Measurements from ENCODE around the gene CAPZB.
"Not testable (repeated sequence)": the region's sequence is repeated elsewhere in the genome, so short reads cannot be mapped to it uniquely, and the experiment has no call there.

Gene CAPZB

DNA sequence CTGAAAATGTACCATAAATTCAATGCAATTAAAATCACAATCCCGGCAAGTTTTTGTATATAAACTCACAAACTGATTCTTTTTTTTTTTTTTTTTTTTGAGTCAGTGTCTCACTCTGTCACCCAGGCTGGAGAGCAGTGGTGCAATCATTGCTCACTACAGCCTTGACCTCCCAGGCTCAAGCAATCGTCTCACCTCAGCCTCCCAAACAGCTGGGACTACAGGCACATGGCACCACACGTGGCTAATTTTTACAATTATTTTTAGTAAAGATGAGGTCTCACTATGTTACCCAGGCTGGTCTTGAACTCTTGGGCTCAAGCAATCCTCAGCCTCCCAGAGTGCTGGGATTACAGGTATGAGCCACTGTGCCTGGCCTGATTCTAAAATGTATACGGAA, 12.1 kb upstream of the CAPZB start:
- DNase-seq (ENCODE audit: low read depth) = not testable (repeated sequence)

DNA sequence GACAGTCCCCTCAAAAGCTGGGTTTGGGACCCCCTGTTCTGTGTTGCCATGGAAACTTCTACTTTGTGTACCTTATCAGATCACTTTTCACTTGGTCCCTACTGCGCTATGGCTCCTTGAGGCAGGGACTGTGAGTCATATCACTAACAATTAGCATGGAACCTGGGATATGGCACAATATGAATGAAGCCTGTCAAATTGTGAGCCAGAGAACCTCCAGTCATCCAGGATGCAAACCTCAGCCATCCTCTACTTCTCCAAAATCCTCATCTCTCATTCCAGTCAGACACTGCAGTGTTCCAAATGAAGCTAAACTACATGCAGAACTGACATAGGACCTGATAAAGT, 11.2 kb upstream of the CAPZB start:
- no peak for DNase-seq (ENCODE audit: low read depth)

DNA sequence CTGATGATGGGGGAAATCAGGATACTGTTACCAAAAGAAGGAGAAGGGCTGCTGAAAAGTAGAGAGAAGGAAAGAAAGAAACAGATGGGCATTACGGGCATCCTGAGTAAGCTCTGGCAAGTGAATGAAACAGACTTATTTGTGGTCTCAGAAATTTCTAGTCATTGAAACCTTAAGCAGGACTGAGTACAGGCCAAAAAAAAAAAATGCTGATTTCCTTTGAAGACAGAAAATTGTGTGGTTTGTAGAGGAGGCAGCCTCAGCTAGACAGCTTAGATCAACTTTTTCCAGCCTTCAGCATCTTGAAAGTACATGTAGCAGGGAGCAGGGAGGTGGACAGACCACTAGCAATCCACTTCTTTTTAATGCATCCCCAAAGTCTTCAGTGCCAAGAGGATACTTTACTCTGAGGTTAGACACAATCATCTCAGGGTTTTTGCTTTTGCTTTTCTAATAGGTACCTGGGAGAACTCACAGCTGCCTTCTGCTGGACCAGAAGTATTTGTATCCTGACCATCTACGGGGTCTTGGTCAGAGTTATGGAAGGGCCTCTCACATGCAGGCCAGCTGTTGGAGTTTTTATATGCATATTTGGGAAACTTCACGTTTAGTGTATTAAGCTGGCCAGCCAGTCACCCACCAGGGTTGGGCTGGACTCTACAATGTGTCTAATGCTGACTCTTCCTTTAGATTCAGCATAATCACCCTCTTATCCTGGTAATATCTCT, 10.6 kb upstream of the CAPZB start:
- DNase-seq (ENCODE audit: low read depth) = no peak

DNA sequence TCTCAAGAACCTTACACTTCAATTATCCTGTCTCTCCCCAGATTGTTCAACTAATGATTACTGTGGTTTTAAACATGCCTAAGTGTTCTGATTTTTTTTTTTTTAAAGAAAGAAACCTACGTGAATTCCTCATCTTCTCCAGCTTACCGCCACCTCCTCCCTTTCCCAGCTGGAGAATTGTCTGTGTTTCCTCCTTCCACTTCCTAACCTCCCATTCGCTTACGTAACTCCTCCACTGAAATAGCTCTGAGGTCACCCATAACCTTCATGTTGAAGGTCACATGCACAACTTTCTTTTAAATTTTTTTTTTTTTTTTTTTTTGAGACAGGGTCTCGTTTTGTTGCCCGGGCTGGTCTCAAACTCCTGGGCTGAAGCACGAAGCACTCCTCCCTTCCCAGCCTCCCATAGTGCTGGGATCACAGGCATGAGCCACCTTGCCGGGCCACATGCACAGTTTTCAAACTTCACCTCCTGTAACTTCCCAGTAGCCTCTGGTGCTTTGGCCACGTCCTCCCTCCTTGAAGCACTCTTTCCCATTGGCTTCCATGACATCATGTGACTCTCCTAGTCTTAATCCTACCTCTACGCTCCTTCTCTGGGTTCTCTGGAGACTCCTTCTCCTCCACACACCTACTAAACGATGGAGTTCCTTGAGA, 9.8 kb upstream of the CAPZB start:
- no peak for DNase-seq (ENCODE audit: low read depth)

DNA sequence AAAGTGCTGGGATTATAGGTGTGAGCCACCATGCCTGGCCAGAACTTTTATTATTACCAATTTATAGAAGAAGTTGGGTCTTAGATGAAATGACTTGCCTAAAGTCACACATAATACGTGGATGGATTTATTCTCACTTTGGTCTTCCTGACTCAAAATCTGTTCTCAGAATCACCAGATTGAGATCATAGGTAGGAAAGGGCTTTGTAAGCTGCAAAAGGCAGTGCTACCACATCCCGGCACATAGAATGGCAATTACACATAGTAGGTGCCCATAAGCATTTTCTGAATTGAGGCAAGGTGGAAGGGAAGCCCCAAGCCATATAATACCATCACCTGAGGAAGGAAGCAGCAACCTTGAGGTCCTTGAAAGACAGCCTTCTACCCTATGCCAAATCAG, 8.2 kb upstream of the CAPZB start:
- DNase-seq (ENCODE audit: low read depth) = no peak

DNA sequence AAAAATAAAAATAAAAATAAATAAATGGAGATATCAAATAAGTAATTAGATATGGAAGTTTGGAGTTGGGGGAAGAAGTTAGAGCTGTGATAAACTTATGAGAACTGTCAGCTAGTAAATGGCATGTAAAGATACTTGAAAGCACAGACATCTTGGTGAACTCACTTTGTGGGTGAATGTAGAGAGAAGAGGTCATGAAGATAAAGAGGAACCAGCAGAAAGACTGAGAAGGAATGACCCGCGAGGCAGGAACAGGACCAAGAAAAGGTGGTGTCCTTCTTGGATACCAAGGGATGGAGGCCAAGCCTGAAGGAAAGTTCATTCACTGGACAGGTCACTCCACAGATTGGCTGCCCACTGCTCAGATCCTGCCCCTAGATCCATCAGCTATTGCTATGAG, 4.7 kb upstream of the CAPZB start:
- no peak for DNase-seq (ENCODE audit: low read depth)

DNA sequence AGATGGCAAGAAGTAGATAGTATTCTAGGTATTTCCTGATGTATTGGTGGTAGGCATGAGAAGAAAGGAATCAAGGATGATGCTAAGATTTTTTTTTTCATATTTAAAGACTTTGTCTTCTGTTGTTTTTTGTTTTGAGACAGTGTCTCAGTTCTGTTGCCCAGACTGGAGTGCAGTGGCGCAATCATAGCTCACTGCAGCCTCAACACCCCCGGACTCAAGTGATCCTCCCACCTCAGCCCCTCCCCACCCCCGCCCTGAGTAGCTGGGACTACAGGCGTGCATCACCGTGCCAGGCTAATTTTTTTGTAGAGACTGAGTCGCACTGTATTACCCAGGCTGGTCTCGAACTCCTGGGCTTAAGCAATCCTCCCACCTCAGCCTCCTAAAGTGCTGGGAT, 2.8 kb upstream of the CAPZB start:
- no peak for DNase-seq (ENCODE audit: low read depth)

DNA sequence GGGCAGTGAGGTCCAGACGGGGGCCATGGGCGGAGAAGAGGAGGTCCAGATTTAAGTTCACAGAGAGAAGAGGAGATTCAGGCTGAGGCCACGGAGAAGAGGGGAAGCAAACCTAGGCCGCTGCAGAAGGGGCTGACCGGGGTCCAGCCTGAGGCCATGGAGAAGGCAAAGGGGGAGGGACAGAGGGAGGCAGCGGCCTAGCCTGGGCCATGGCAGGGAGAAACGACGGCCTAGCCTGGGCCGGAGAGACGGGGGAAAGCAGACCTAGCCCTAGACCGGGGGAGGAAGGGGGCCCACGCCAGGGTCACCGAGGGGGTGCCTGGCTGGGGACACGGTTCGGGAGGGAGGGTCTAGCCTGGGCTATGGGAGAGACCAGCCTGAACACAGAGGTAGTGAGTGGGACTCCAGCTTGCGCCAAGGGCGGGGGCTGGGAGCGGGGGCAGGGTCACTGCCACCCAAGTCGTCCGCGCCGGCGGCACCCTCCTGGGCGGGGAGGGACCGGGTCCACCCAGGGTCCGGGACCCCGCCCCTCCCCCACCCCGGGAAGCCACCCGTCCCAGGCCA, 459 bp downstream of the CAPZB start:
- no peak for DNase-seq (ENCODE audit: low read depth)

DNA sequence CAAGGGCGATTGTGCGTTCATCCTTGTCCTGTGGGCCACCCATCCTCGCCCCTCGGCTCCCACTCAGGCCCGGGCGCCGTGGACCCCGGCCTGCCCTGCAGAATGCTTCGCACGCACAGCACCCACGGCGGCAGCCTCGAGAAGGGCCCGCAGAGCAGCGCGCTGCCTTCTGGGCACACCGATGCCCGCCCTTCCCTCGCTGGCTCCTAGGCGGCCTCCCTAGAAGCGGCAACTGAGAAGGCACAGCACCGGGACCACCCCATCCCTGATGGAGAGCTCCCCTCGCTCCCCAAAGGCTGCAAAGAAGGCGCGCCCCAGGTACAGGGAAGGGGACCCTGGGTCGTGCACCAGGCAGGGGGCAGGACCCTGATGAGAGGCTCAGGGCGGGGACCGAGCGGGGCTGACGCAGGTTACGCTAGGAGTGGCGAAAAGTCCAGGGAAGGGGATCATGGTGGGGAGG, 971 bp downstream of the CAPZB start:
- no peak for DNase-seq (ENCODE audit: low read depth)

DNA sequence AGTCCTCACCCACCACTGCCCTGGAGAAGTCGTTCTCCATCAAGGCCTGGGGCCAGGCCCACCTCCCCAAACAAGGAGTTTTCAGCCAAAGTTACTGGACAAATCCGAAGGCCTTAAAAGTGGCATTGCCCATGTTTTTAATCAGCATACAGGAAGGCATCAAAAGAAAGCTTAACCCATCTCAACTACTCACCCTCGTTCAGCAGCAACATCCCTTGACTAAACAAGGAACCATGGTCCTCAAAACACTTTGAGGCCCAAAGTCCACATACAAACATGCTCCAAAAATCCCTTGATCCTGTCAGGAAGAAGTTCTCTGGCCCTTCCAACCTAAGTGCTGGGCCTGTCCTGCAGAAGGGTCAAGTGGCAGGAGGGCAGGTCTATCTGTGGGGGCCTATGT, 1.6 kb downstream of the CAPZB start:
- DNase-seq (ENCODE audit: low read depth) = no peak

DNA sequence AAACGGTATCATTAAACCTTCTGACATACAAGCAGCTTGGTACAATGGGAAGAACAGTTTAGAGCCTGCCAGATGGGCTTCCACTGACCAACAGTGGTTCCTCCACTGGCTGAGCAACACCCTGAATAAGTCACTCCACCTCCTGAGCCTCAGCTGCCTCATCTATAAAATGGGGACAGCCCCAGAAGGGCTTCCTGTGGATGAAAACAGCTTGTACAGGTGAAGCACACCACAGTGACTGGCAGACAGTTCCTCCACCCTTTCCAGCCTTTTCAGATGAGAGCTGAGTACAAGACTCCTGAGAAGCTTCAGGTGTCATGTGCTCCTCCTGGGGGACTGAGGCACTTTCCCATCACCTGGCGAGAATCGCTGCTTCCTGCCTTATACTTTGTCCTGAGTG, 2.1 kb downstream of the CAPZB start:
- DNase-seq (ENCODE audit: low read depth) = no peak

DNA sequence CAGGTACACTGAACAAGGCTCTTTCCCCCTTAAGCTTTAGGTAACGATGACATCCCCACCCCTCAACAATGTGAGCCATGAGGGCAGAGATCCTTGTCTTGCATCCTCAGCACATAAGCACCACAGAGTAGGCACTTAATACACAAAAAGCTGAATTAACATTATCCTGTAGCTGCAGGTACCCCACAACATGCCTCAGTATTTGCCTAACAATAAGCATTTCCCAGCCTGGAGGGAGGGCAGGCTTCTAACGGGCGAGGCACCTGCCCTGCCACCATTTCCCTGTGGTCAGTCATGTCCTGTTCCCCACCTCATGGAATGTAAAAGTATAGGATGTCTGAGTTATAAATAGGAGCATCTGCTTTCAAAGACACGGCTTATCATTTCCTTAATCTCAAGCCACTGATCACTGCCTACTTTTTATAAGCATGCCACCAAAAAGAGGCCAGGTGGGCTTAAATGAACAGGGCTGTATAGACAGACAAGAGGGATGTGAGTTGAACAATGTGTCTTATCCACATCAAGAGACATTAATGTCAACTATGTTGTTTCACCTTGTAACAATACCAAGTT, 3.4 kb downstream of the CAPZB start:
- DNase-seq (ENCODE audit: low read depth) = no peak

DNA sequence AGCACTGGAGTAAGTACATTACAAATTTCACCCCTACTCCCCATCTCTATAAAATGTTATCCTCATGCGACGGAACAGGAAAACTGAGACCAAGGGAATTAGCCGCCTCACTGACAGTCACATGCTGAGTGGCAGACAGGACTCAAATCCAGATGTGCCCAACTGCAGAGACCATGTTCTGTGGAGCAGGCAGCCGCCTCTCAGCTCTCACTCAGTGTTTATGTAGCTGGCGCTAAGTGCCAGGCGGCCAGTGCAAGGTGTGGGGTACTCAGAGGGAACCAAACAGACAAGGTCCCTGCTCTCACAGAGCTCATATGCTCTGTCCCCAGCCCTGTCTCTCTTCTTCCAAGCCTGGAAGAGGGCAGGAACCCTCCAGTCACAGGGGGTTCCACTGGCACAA, 5.1 kb downstream of the CAPZB start:
- DNase-seq (ENCODE audit: low read depth) = no peak

DNA sequence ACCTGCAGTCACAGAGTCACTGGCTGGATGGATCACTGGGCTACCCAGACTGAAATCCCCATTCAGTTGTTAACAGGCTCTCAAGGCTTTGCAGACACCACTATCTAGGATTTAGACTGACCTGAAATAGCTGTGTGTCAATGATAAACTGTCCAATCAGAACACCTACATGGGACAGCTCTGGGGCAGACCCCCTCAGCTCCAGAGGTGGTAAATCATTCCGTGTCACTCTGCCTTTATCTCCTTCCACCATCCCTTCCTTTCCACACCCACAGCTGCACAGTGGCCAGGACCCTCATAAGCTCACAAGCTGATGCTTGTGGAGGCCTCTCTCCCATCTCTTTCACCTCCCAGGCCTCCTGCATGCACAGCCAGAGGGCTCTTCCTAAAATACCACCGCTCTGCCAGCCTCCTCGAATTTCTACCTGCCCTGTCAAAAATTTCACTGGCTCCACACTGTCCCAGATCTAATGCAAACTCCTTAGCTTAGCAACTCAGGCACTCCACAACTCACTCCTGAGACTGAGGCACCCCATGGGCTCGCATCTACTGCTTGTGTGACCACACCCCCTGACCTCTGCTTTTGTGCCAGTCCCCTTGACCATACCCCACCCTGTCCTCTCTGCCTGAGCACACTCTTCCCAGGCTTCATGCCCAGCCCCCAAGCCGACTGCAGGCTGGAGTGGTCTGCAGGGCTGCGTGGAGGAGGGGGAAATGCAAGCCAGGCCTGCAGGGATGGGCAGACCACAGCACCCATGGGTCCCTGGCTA, 5.8 kb downstream of the CAPZB start:
- DNase-seq (ENCODE audit: low read depth) = no peak

DNA sequence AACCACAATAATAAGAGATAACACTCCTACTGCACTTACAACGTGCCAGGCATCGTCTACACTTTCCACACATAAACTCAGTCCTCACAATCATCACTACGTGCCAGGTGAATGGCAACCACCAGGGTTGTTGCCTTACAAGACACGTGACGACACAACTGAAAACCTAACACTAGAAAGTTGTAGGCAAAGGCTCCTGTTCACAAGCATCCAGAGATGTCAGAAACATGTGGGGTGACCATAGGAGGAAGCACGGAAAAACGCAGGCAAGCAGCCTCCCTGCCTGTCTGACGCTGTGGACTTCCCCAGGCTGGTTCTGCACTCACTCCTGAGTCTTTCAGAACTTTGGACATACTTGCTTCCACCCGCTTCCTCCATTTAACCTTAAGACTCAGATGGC, 7.0 kb downstream of the CAPZB start:
- no peak for DNase-seq (ENCODE audit: low read depth)

DNA sequence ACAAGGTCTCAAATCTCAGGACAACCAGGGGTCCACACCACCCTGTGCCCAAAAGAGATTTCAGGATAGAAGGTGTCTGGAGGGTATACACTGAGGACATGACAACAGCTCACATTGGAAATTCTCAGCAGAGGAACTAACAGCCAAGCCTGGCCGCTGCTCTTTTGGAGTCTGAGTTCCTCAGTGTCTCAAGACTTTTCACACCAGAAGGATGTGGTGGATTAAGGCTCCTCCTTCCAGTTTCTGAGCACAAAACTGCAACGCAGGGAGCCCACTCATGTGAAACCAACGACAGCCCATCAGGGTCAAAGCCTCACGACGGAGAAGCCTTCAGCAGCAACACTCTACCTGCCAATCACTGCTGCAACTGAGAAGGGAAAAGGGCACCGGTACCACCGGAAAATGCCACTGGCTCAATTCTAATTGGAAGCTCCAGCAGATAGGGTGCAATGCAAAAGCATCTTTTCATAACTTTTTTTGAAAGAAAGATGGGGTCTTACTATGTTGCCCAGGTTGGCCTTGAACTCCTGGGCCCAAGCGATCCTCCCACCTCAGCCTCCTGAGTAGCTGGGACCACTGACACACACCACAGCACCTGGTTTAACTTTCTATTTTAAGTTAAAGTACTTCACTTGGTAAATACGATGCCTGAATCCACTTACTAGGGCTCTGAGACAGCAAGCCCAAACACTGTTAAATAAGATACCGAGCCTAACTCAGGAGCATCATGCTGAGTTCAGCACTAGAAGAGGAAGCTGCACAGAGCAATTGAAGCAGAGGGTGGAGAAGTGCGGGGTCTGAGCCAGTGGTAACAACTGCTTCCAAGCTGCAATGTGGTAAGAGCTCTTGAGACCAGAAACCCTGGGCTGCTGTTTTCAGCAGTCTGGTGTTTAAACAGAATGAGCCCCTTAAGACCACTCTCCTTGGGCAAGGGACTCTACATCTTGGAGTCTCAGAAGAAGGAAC, 7.8 kb downstream of the CAPZB start:
- DNase-seq (ENCODE audit: low read depth) = no peak

DNA sequence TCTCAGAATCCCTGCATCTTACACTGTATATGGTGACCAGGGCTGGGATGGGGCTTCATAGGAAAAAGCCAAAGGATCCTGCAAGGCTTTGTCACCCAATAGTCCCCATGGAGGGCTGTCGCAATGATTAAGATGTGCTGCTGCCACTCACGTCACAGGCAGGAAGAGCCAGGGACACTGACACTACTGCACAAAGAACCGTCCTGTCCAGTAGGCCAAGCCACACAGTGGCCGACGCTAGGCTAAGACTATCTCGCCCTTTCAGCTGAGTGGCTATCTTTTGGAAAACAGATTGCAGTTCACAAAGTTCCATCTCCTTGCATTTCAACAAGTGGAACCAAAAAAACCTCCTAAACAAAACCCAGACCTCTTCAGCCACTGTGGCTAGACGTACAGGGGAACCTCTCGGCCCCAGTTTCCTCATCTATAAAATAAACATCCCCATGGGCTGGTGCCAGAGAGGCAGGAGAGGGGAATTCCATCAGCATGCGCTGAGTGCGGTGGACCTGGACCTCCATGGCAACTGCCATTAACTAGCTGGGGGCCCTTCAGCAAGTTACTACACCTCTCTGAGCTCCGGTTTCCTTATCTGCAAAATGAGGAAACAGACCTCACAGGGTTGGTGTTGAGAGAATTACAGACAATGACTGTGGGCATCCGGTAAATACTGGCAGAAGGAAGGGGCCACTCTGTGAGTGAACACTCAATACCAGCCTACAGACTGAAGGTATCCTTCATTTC, 8.7 kb downstream of the CAPZB start:
- DNase-seq (ENCODE audit: low read depth) = no peak

DNA sequence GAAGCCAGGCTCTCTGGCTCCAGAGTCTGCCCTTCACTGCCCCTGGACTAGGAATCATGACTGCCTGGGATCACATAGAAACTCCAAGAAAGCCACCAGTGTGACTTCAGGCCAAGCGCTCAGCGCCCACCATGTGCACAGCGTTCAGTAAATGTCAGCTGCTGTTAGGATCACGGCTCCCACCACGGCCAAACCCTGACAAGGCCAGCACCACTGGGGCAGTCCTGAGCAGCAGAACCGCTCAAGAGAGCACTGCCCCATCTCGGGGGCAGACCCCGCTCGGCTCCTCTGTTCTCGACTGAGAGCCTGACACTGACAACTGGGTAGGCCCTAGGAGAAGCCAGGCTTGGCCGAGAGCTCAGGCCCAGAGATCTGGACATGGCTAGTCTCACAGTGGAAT, 10.0 kb downstream of the CAPZB start:
- no peak for DNase-seq (ENCODE audit: low read depth)

DNA sequence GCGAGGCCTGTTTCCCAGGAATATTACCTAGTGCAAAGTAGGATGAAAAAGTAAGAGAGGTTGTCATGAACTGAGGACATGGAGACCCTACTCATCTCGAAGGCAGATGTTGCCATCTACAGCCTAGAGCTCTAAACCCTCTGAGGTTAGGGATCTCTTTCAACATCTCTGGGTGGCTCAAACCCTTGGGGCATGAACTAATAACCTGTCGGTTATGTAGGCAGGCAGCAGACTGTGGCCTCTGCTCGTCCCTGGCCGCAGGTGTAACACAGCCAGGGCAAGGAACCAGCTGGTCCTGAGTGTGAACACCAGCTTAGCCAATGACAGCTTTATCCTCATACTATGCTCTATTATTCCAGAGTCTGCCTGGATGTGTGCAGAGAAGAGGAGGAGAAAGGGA, 13.2 kb downstream of the CAPZB start:
- DNase-seq (ENCODE audit: low read depth) = no peak

DNA sequence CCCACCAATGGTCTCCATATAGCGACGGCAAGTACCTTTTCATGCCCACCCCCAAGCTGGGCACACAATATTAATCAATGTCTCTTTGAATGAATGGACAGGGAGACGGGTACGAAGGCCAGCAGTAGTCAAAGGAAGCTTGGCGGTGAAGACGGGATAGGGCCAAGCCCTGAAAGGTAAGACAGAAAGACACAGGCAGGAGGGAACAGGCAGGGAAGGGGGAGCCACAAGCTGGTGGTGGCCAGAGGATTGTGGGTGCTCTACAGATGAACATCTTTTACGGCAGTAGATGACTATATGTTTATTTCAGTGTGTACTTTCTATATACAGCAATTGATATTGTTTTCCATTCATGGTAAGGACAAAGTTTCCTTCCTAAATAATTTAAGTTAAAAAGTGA, 16.3 kb downstream of the CAPZB start:
- DNase-seq (ENCODE audit: low read depth) = no peak
